ENCODE results near the gene PIEZO1. TPM values are rescaled to one million over a fixed set of nuclear protein-coding genes. Genes with fewer than 3 reads are reported as not detected.

Gene PIEZO1
- total and polyA plus RNA-seq, 2 donors (not counting 1 experiment from before 2014, with no cell fraction given), result 108 to 331 TPM

- TF ChIP-seq CTCF (IDR thresholded peaks at IDR 0.05) (no peak), EZH2 (IDR thresholded peaks at IDR 0.05; ENCODE audit: borderline replicate concordance, insufficient read depth, low read depth, low read length, poor library complexity, severe bottlenecking) (no peak)
- no peak overlapping the region for H3K4me3 ChIP-seq (ENCODE audit: control extremely low read depth in 1 of 5, extremely low read depth in 1 of 5, insufficient read depth in 1 of 5, low read depth in 2 of 5, low read length in 4 of 5)
- no peaks in the 10 kb centered on the region for H3K27me3 ChIP-seq (replicated peaks in 1 of 4; ENCODE audit: control extremely low read depth in 1 of 4, control insufficient read depth in 3 of 4, insufficient read depth in 4 of 4, low read length in 3 of 4)
- no peaks in the 10 kb centered on the region for H3K27me3 Mint-ChIP-seq
- no peak overlapping the region for H3K27ac ChIP-seq (ENCODE audit: low read length in 2 of 2)
- no peak overlapping the region for H3K4me2 ChIP-seq (replicated peaks; ENCODE audit: low read depth, low read length, poor library complexity, severe bottlenecking)
- ChIA-PET CTCF (interaction anchor here (2.2 kb wide), 1 partner anchor 9 kb away, joined by 7 read pairs; no protein-coding TSS in a partner anchor), POLR2A (interaction anchor here (0.6 to 1.8 kb wide), 3 partner anchors 9 to 720 kb away, joined by 3 to 8 read pairs (median 4); no protein-coding TSS in a partner anchor)
- no peak for ATAC-seq (ENCODE audit: low read depth)
- H3K27ac Mint-ChIP-seq, result no peak overlapping the region
- DNase-seq, result no peak
- no peaks in the 10 kb centered on the region for H3K9me3 Mint-ChIP-seq (ENCODE audit: insufficient read depth)
- intact Hi-C loops (cut with micrococcal nuclease), result no loop called here
- H3K9me3 ChIP-seq (ENCODE audit: control extremely low read depth in 1 of 3, control insufficient read depth in 2 of 3, insufficient read depth in 1 of 3, low read length in 2 of 3), result no peaks in the 10 kb centered on the region
- no peaks in the 10 kb centered on the region for H3K4me1 Mint-ChIP-seq
- H2AFZ ChIP-seq (ENCODE audit: insufficient read depth, low read depth, low read length, poor library complexity, severe bottlenecking), result no peak overlapping the region
- H3K36me3 ChIP-seq (replicated peaks in 1 of 2; ENCODE audit: control extremely low read depth in 1 of 2, control insufficient read depth in 1 of 2, extremely low read depth in 1 of 2, insufficient read depth in 2 of 2, low read length in 1 of 2), result peaks cover 0 to 29% of the 10 kb centered on the region in 2 experiments
- H3K4me3 Mint-ChIP-seq, result no peak overlapping the region
- 90% methylated on average over 13 of the region's 19 CpGs for WGBS (ENCODE audit: insufficient coverage)
- no peak overlapping the region for H3K9ac ChIP-seq (ENCODE audit: low read length)
- H3K4me1 ChIP-seq (ENCODE audit: control insufficient read depth in 2 of 2, insufficient read depth in 2 of 2, low read length in 2 of 2), result no peaks in the 10 kb centered on the region
- H4K20me1 ChIP-seq (ENCODE audit: control insufficient read depth, insufficient read depth, low read length, poor library complexity, severe bottlenecking), result peaks cover 31% of the 10 kb centered on the region
- peaks cover 26% of the 10 kb centered on the region for H3K79me2 ChIP-seq (ENCODE audit: control insufficient read depth, insufficient read depth, low read length)
Measured at GRCh38 chr16:88673716-88674379, 111.2 kb downstream of the PIEZO1 start.

GRCh38 chr16:88672776-88673175 lies 112.2 kb downstream of the PIEZO1 start:
- H2AFZ ChIP-seq (ENCODE audit: insufficient read depth, low read depth, low read length, poor library complexity, severe bottlenecking), result no peak overlapping the region
- H3K79me2 ChIP-seq (ENCODE audit: control insufficient read depth, insufficient read depth, low read length), result peaks cover 17% of the 10 kb centered on the region
- CTCF ChIA-PET, result interaction anchor here (0.6 kb wide), 1 partner anchor 52 kb away, joined by 3 read pairs; no protein-coding TSS in a partner anchor
- Mint-ChIP-seq H3K4me3 (no peak overlapping the region), H3K27me3 (no peaks in the 10 kb centered on the region), H3K27ac (no peak overlapping the region), H3K9me3 (ENCODE audit: insufficient read depth) (no peaks in the 10 kb centered on the region), H3K4me1 (no peaks in the 10 kb centered on the region)
- no peak overlapping the region for H3K9ac ChIP-seq (ENCODE audit: low read length)
- ATAC-seq (ENCODE audit: low read depth) (no peak), DNase-seq (no peak)
- no peaks in the 10 kb centered on the region for H3K4me1 ChIP-seq (ENCODE audit: control insufficient read depth in 2 of 2, insufficient read depth in 2 of 2, low read length in 2 of 2)
- no peak overlapping the region for H3K4me2 ChIP-seq (replicated peaks; ENCODE audit: low read depth, low read length, poor library complexity, severe bottlenecking)
- H3K36me3 ChIP-seq (replicated peaks in 1 of 2; ENCODE audit: control extremely low read depth in 1 of 2, control insufficient read depth in 1 of 2, extremely low read depth in 1 of 2, insufficient read depth in 2 of 2, low read length in 1 of 2), result peaks cover 0 to 18% of the 10 kb centered on the region in 2 experiments
- no peaks in the 10 kb centered on the region for H3K27me3 ChIP-seq (replicated peaks in 1 of 4; ENCODE audit: control extremely low read depth in 1 of 4, control insufficient read depth in 3 of 4, insufficient read depth in 4 of 4, low read length in 3 of 4)
- intact Hi-C loops (cut with micrococcal nuclease), result no loop called here
- H3K27ac ChIP-seq (ENCODE audit: low read length in 2 of 2), result no peak overlapping the region
- no peaks in the 10 kb centered on the region for H3K9me3 ChIP-seq (ENCODE audit: control extremely low read depth in 1 of 3, control insufficient read depth in 2 of 3, insufficient read depth in 1 of 3, low read length in 2 of 3)
- 92% methylated on average over 11 of the region's 11 CpGs for WGBS (ENCODE audit: insufficient coverage)
- H3K4me3 ChIP-seq (ENCODE audit: control extremely low read depth in 1 of 5, extremely low read depth in 1 of 5, insufficient read depth in 1 of 5, low read depth in 2 of 5, low read length in 4 of 5), result no peak overlapping the region
- peaks cover 20% of the 10 kb centered on the region for H4K20me1 ChIP-seq (ENCODE audit: control insufficient read depth, insufficient read depth, low read length, poor library complexity, severe bottlenecking)
- POLR2A ChIA-PET, result no interaction called here
- TF ChIP-seq CTCF (IDR thresholded peaks at IDR 0.05), result no peak
- TF ChIP-seq EZH2 (IDR thresholded peaks at IDR 0.05; ENCODE audit: borderline replicate concordance, insufficient read depth, low read depth, low read length, poor library complexity, severe bottlenecking), result no peak

Measured in B cell (primary cell).